Measurements from ENCODE around the gene ZNF17.
A peak's percentile ranks its signal among the peaks of the same experiment; 100 is the strongest.

Gene ZNF17

DNA sequence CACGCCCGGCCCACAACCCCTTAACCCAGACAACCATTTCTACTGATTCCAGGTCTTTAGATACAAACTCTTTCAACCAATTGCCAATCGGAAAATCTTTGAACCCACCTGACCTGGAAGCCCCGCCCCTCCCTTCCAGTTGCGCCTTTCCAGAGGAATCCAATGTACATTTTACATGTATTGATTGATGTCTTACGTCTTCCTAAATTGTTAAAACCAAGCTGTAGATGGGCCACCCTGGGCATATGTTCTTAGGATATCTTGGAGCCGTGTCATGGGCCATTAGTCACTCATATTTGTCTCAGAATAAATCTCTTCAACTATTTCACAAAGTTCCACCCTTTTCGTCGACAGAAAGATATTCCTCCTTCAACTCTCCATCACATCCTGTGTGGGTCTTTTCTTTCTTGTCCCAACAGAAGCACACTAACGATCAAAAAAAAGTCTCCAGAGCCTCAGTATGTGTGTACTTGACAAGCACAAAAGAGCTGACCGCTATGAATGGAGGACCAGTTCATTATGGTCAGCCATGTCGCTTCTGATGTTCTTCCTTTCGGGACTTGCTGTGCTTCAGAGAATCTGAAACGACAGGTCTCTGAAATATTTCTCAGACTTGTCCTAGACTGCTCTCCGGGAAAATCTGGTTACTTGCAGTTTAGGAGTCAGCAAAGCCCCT lies 23.6 kb downstream of the ZNF17 start:
- peaks cover 37% of the 10 kb centered on the region for H3K79me2 ChIP-seq (ENCODE audit: low read length)
- H3K27ac ChIP-seq (ENCODE audit: low read length), result no peak overlapping the region; the same call in 1 of the 2 replicates
- H3K4me1 ChIP-seq (ENCODE audit: low read length), result peaks cover 9% of the 10 kb centered on the region
- no peak for TF ChIP-seq EZH2 (optimal IDR thresholded peaks at IDR 0.05; ENCODE audit: low read depth, low read length)
- H3K27me3 ChIP-seq (replicated peaks; ENCODE audit: insufficient read depth, low read length), result no peaks in the 10 kb centered on the region
- no peaks in the 10 kb centered on the region for H3F3A ChIP-seq (ENCODE audit: insufficient read depth, low read length)
- H4K20me1 ChIP-seq (ENCODE audit: insufficient read depth, low read length), result no peaks in the 10 kb centered on the region
- no peaks in the 10 kb centered on the region for H3K9me2 ChIP-seq (replicated peaks; ENCODE audit: insufficient read depth, low read length)
- H3K4me3 ChIP-seq (ENCODE audit: low read length), result peak overlapping the region; percentile 85
- peak overlapping the region; percentile 71 for H3K4me2 ChIP-seq (ENCODE audit: low read depth, low read length)
- no peak for DNase-seq
- peak overlapping the region; percentile 86 for H2AFZ ChIP-seq (ENCODE audit: low read length)
- peak overlapping the region; percentile 69; the same call in 1 of the 2 replicates for H3K9ac ChIP-seq (ENCODE audit: low read length)
- H3K36me3 ChIP-seq (replicated peaks; ENCODE audit: insufficient read depth, low read length), result no peaks in the 10 kb centered on the region
- H3K9me3 ChIP-seq (replicated peaks; ENCODE audit: insufficient read depth, low read length), result no peaks in the 10 kb centered on the region

DNA sequence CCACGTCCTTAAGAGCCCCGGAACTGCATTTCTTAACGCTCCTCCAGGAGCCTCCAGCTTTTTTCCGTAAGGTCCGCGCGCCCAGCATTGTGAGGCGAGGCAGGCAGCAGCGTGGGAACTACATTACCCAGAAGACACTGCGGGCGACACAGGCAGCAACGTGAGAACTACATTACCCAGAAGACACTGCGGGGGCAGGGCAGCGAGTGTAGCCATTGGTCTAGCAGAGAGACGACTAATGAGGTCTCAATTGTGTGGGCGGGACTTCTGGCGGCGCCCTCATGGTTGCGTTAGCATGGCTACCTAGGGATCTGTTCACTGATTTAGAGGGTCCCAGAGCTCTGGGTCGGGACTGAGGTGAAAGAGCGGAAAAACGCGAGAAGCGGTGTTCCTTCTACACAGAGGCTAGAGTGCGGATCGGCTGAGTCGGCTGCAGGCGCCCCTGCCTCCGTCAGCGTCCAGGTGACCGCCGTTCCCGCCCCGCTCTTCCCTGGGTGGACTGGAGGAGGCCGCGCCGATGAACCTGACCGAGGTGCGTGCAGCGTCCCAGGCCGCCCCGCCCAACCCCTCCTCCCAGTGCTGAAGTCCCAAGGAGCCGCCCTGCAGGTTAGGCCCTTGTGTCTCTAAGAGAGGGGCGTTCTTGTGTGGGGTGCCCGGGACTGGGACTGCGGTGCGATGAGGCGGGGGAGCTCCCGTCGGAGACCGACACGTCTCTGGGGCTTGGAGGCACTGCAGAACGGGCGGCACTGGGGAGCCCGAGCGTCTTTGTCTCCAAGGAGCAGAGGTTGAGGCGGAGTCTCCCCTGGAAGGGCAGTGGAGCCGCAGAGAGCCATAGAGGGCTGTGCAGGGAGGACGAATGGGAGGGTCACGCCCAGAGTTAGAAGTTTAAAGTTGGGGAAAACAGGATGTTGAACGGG lies 24.4 kb downstream of the ZNF17 start, which contains the start of gene ZNF749:
ZNF749 (plus strand) TSS at position 264 of the 917 bp plus-strand sequence; CDS start at position 518, 254 bp downstream.
- peak; percentile 99 for DNase-seq
- Histone ChIP-seq H3K36me3 (replicated peaks; ENCODE audit: insufficient read depth, low read length) (no peaks in the 10 kb centered on the region), H4K20me1 (ENCODE audit: insufficient read depth, low read length) (no peaks in the 10 kb centered on the region), H3K27ac (ENCODE audit: low read length) (peak within 1 kb of the TSS; percentile 51; the same call in 1 of the 2 replicates), H3K4me1 (ENCODE audit: low read length) (peaks cover 9% of the 10 kb centered on the region), H3K4me2 (ENCODE audit: low read depth, low read length) (peak within 1 kb of the TSS; percentile 71), H3K4me3 (ENCODE audit: low read length) (peak within 1 kb of the TSS; percentile 85), H3K9me2 (replicated peaks; ENCODE audit: insufficient read depth, low read length) (no peaks in the 10 kb centered on the region), H3K9ac (ENCODE audit: low read length) (peak within 1 kb of the TSS; percentile 69; the same call in 1 of the 2 replicates), H3K9me3 (replicated peaks; ENCODE audit: insufficient read depth, low read length) (no peaks in the 10 kb centered on the region), H2AFZ (ENCODE audit: low read length) (peak within 1 kb of the TSS; percentile 86), H3K27me3 (replicated peaks; ENCODE audit: insufficient read depth, low read length) (no peaks in the 10 kb centered on the region), H3F3A (ENCODE audit: insufficient read depth, low read length) (no peaks in the 10 kb centered on the region), H3K79me2 (ENCODE audit: low read length) (peaks cover 45% of the 10 kb centered on the region)
- TF ChIP-seq EZH2phosphoT487 (IDR thresholded peaks at IDR 0.05; ENCODE audit: low read length) (no peak), CTCF (IDR thresholded peaks at IDR 0.05; ENCODE audit: low read length) (no peak), EZH2 (optimal IDR thresholded peaks at IDR 0.05; ENCODE audit: low read depth, low read length) (no peak)

DNA sequence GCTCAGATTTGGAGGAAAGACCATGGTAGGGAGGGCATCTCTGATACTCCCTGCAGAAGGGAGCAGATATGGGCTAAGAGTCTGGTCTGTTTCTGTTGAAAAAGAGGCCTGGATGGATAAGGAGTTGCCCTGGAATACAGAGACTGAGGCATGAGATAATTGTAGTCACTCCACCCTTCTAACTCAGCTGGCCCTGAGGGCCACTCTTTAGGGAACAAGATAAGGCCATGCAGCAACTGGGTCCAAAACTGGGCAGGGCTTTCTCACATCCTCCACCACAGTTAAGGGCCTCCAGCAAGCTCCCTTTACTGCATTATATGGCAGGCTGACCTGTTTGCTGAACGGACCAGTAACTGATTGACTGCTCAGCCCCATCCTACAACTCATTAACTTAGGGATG lies 25.5 kb downstream of the ZNF17 start:
- no peaks in the 10 kb centered on the region for H3K9me3 ChIP-seq (replicated peaks; ENCODE audit: insufficient read depth, low read length)
- DNase-seq, result no peak
- H3F3A ChIP-seq (ENCODE audit: insufficient read depth, low read length), result no peaks in the 10 kb centered on the region
- peak overlapping the region; percentile 85; the same call in 1 of the 2 replicates for H3K4me3 ChIP-seq (ENCODE audit: low read length)
- no peaks in the 10 kb centered on the region for H3K27me3 ChIP-seq (replicated peaks; ENCODE audit: insufficient read depth, low read length)
- no peak overlapping the region for H3K27ac ChIP-seq (ENCODE audit: low read length)
- H4K20me1 ChIP-seq (ENCODE audit: insufficient read depth, low read length), result no peaks in the 10 kb centered on the region
- TF ChIP-seq EZH2phosphoT487 (IDR thresholded peaks at IDR 0.05; ENCODE audit: low read length), result no peak
- TF ChIP-seq EZH2 (optimal IDR thresholded peaks at IDR 0.05; ENCODE audit: low read depth, low read length), result no peak
- TF ChIP-seq CTCF (IDR thresholded peaks at IDR 0.05; ENCODE audit: low read length), result no peak
- H3K79me2 ChIP-seq (ENCODE audit: low read length), result peaks cover 52% of the 10 kb centered on the region
- H3K4me2 ChIP-seq (ENCODE audit: low read depth, low read length), result peak overlapping the region; percentile 71
- H3K36me3 ChIP-seq (replicated peaks; ENCODE audit: insufficient read depth, low read length), result no peaks in the 10 kb centered on the region
- H3K9me2 ChIP-seq (replicated peaks; ENCODE audit: insufficient read depth, low read length), result no peaks in the 10 kb centered on the region
- no peak overlapping the region for H2AFZ ChIP-seq (ENCODE audit: low read length)
- peaks cover 9% of the 10 kb centered on the region for H3K4me1 ChIP-seq (ENCODE audit: low read length)
- H3K9ac ChIP-seq (ENCODE audit: low read length), result no peak overlapping the region

Data from MM.1S (cell line).